ENCODE results near the gene BCAS3.

DNA sequence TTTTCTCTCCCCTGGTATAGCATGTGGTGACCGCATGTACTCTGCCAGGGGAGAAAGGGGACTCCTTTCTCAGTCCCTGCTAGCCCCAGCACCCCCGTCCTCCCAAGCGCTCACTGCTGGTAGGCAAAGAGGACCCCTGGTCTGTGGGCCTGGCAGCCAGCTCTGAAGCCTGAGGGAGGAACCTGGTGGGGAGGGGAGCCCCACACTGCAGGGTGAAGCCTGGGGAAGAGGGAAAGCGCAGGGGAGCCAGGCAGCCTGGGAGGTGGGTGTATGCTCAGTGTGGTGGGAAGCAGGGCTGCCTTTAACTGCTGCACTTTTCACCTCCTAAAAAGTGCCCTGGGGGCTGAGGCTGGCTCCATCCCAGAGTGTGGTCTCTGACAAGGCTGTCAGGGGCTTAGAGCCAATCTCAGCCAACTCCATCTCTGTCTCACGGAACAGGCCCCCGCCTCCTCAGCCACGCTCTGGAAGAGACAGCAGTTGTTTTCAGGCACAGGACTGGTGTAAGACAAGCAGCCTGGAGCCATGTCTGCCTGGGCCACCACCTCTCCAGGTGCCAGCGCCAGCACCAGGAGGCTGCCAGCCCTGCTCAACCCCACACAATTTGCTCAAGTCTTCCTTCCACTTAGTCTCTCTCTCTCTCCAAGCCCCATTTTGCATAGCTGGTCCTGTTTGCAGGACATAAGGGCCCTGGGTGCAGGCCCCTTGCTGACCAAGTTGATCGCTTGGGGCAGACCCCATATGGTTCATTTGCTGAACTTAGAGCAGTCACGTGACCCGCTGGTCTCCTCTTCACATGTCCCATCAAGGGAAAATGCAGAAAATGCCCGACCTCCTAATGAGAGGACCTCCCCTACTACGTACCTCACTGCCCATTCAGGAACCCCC is 707.3 kb downstream of the BCAS3 start:
- TF ChIP-seq, protein P1, sequence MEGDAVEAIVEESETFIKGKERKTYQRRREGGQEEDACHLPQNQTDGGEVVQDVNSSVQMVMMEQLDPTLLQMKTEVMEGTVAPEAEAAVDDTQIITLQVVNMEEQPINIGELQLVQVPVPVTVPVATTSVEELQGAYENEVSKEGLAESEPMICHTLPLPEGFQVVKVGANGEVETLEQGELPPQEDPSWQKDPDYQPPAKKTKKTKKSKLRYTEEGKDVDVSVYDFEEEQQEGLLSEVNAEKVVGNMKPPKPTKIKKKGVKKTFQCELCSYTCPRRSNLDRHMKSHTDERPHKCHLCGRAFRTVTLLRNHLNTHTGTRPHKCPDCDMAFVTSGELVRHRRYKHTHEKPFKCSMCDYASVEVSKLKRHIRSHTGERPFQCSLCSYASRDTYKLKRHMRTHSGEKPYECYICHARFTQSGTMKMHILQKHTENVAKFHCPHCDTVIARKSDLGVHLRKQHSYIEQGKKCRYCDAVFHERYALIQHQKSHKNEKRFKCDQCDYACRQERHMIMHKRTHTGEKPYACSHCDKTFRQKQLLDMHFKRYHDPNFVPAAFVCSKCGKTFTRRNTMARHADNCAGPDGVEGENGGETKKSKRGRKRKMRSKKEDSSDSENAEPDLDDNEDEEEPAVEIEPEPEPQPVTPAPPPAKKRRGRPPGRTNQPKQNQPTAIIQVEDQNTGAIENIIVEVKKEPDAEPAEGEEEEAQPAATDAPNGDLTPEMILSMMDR (IDR thresholded peaks at IDR 0.05; ENCODE audit: low read length) = no peak
- no peak for TF ChIP-seq EZH2 (IDR thresholded peaks at IDR 0.05; ENCODE audit: borderline replicate concordance, low read length)

All from OCI-LY1 (cell line).